NB4 (cell line): Measurements from ENCODE around the gene COLEC11.

Experiments
- CTCF ChIP-seq: IDR thresholded peaks from one replicate; pipeline ENCODE4 v1.5.1; 2012; ENCODE audit warnings: low read depth, low read length
- POLR2A ChIP-seq: IDR thresholded peaks from 2 replicates; pipeline ENCODE4 v1.6.1; 2011; ENCODE audit warnings: mild to moderate bottlenecking; ENCODE audit not compliant: insufficient read length; ENCODE audit errors: extremely low read depth

GRCh38 chr2:3654531-3655225, 59.8 kb downstream of the COLEC11 start:
- TF ChIP-seq CTCF (no peak), POLR2A (no peak)
